ENCODE measurements around the gene C1orf94.

Gene C1orf94

DNA sequence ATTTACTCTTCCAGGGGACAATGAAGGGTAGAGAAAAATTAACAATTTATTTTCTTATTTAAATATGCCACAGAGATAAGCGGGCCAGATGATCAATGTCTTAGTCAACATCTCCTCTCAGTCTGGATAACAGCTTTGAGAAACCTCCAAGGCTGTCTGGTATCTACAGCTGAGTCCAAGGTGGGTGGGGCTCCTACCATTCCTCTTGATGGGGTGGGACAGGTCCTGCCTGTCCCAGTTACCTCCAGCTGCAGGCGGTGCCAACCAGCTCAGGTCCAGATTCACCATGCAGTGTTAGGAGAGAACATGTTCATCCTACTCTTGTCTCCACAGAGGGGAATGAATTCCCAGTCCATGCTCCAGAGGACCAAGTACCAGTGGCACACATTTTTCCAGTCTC lies 32.7 kb upstream of the C1orf94 start:
- no peak for TF ChIP-seq CTCF (IDR thresholded peaks at IDR 0.05)
- Histone ChIP-seq H3K4me1 (no peaks in the 10 kb centered on the region), H3K79me2 (no peaks in the 10 kb centered on the region), H3K4me2 (ENCODE audit: low read length) (no peak overlapping the region), H3K9me3 (ENCODE audit: control insufficient read depth, low read length) (no peaks in the 10 kb centered on the region), H3K9ac (no peak overlapping the region), H2AFZ (no peak overlapping the region), H3K36me3 (ENCODE audit: control insufficient read depth, insufficient read depth, low read length) (no peaks in the 10 kb centered on the region), H3K27me3 (ENCODE audit: control insufficient read depth, insufficient read depth, low read length) (no peaks in the 10 kb centered on the region), H3K27ac (no peak overlapping the region), H3K4me3 (ENCODE audit: low read depth, low read length) (no peak overlapping the region)

DNA sequence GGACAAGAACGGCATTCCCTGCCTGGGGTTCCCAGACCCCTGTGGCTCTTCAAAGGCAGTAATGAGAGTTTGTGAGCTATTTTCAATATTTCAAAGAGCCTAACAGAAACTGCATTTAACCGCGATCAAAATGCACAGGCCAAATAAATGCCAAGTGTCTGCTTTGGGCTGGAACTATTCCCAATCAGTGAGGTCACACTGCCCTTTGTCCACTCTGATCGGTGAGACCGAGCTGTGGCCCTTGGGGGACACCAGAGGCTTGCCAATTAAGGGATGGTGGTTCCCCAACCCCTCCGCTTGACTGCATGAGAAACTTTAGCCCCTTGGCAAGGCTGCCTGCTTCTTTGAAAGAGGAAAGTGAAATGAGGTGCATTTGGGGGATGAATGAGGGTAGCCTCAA lies 31.9 kb upstream of the C1orf94 start:
- no peak overlapping the region for H3K4me3 ChIP-seq (ENCODE audit: low read depth, low read length)
- no peak overlapping the region for H2AFZ ChIP-seq
- no peaks in the 10 kb centered on the region for H3K27me3 ChIP-seq (ENCODE audit: control insufficient read depth, insufficient read depth, low read length)
- H3K27ac ChIP-seq = no peak overlapping the region
- H3K79me2 ChIP-seq = no peaks in the 10 kb centered on the region
- H3K9ac ChIP-seq = no peak overlapping the region
- TF ChIP-seq CTCF (IDR thresholded peaks at IDR 0.05) = no peak
- H3K36me3 ChIP-seq (ENCODE audit: control insufficient read depth, insufficient read depth, low read length) = no peaks in the 10 kb centered on the region
- no peaks in the 10 kb centered on the region for H3K9me3 ChIP-seq (ENCODE audit: control insufficient read depth, low read length)
- no peak overlapping the region for H3K4me2 ChIP-seq (ENCODE audit: low read length)
- H3K4me1 ChIP-seq = no peaks in the 10 kb centered on the region

DNA sequence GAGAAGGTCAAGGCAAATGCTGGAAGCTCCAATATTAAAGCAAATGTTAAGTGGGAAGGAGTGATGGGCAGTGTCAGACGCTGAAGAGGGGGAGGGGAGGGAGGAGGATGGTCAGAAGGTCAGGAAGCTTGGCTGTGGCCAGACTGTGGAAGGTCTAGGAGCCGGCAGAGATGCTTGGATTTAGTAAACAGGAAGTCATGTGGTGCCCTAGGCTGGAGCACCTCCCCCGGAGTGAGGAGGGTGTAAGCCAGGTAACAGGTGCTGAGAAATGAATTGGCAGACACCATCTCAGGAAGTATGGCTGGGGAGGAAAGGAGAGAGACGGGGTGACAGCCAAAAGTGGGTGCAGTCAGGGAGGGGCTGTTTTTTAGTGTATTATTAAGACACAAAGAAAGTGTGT lies 29.4 kb upstream of the C1orf94 start:
- Histone ChIP-seq H3K9ac (no peak overlapping the region), H3K79me2 (no peaks in the 10 kb centered on the region), H3K27me3 (ENCODE audit: control insufficient read depth, insufficient read depth, low read length) (no peaks in the 10 kb centered on the region), H2AFZ (no peak overlapping the region), H3K9me3 (ENCODE audit: control insufficient read depth, low read length) (no peaks in the 10 kb centered on the region), H3K4me1 (no peaks in the 10 kb centered on the region), H3K27ac (no peak overlapping the region), H3K36me3 (ENCODE audit: control insufficient read depth, insufficient read depth, low read length) (no peaks in the 10 kb centered on the region), H3K4me2 (ENCODE audit: low read length) (no peak overlapping the region), H3K4me3 (ENCODE audit: low read depth, low read length) (no peak overlapping the region)
- TF ChIP-seq CTCF (IDR thresholded peaks at IDR 0.05) = no peak

DNA sequence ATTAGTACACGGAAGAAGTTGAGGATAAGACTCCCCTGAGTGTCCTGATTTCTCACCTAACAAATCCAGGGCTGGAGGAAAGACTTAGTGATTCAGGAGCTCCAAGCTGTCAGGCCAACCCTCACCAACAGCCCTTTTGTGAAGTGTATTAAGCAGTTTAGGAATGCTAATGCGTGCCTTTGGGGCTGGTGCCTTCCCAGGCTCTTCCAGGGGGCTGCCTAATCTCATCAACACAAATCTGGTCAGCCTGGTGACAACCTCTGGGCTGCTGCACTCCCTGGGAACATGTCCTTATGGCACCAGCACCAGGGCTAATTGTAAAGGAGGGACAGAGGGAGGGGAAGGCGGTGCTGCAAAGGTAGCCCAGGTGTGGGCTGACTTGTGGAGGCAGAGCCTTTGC lies 27.2 kb upstream of the C1orf94 start:
- no peak overlapping the region for H3K27ac ChIP-seq
- H3K79me2 ChIP-seq = no peaks in the 10 kb centered on the region
- H3K4me2 ChIP-seq (ENCODE audit: low read length) = no peak overlapping the region
- no peaks in the 10 kb centered on the region for H3K36me3 ChIP-seq (ENCODE audit: control insufficient read depth, insufficient read depth, low read length)
- no peaks in the 10 kb centered on the region for H3K4me1 ChIP-seq
- no peak overlapping the region for H3K9ac ChIP-seq
- no peak overlapping the region for H3K4me3 ChIP-seq (ENCODE audit: low read depth, low read length)
- H2AFZ ChIP-seq = no peak overlapping the region
- no peaks in the 10 kb centered on the region for H3K9me3 ChIP-seq (ENCODE audit: control insufficient read depth, low read length)
- no peaks in the 10 kb centered on the region for H3K27me3 ChIP-seq (ENCODE audit: control insufficient read depth, insufficient read depth, low read length)
- TF ChIP-seq CTCF (IDR thresholded peaks at IDR 0.05) = no peak

DNA sequence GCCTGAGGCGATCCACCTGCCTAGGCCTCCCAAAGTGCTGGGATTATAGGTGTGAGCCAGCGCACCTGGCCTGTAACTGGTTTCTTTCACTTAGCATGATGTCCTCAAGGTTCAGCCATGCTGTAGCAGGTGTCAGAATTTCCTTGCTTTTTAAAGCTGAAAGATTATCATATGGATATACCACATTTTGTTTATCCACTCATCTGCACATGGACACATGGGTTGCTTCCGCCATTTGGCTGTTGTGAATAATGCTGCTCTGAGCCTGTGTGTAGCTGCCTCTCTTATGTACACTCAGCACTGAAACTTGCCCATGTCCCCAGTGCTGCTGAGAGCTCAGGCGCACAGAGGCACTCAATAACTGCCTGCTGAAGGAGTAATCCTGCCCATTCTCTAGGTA lies 23.5 kb upstream of the C1orf94 start:
- H3K9ac ChIP-seq = no peak overlapping the region
- no peaks in the 10 kb centered on the region for H3K79me2 ChIP-seq
- no peaks in the 10 kb centered on the region for H3K27me3 ChIP-seq (ENCODE audit: control insufficient read depth, insufficient read depth, low read length)
- no peaks in the 10 kb centered on the region for H3K4me1 ChIP-seq
- H3K9me3 ChIP-seq (ENCODE audit: control insufficient read depth, low read length) = no peaks in the 10 kb centered on the region
- H3K36me3 ChIP-seq (ENCODE audit: control insufficient read depth, insufficient read depth, low read length) = no peaks in the 10 kb centered on the region
- TF ChIP-seq CTCF (IDR thresholded peaks at IDR 0.05) = no peak
- no peak overlapping the region for H3K4me3 ChIP-seq (ENCODE audit: low read depth, low read length)
- H2AFZ ChIP-seq = no peak overlapping the region
- H3K27ac ChIP-seq = no peak overlapping the region
- H3K4me2 ChIP-seq (ENCODE audit: low read length) = no peak overlapping the region
